GM12878 (cell line): ENCODE data around the gene CDC42BPB.

Experiments used
- ATF2 ChIP-seq: IDR thresholded peaks from 2 replicates; pipeline ENCODE4 v1.6.1; 2012; ENCODE audit warnings: low read length, inconsistent platforms
- CBX3 ChIP-seq: fragments of 200-600 bp; sonication (generic); IDR thresholded peaks from 2 replicates; pipeline ENCODE4 v1.6.1; 2016; ENCODE audit warnings: low read depth, borderline replicate concordance
- CTCF ChIP-seq, 3 experiments: IDR thresholded peaks in 2 of 3; conservative IDR thresholded peaks in 1 of 3; 2 replicates each; pipeline ENCODE4 v1.5.1; 2011; ENCODE audit warnings: low read depth in 3 of 3, low read length in 3 of 3, mild to moderate bottlenecking in 3 of 3, control low read depth in 2 of 3, moderate library complexity in 2 of 3, inconsistent platforms in 1 of 3, mixed read lengths in 1 of 3; ENCODE audit not compliant: control insufficient read depth in 2 of 3, insufficient read depth in 1 of 3; ENCODE audit errors: extremely low read depth in 1 of 3
- GABPA ChIP-seq: IDR thresholded peaks from 2 replicates; pipeline ENCODE4 v1.6.1; 2014; ENCODE audit warnings: antibody characterized with exemption, low read depth, mild to moderate bottlenecking, inconsistent platforms
- KDM1A ChIP-seq: fragments of 200-600 bp; sonication (generic); IDR thresholded peaks from 2 replicates; pipeline ENCODE4 v1.6.1; 2016; ENCODE audit warnings: borderline replicate concordance
- NR2F1 ChIP-seq: fragments of 450-650 bp; conservative IDR thresholded peaks from 2 replicates; pipeline ENCODE4 v1.6.1; 2017; ENCODE audit warnings: mild to moderate bottlenecking
- POLR2A ChIP-seq: IDR thresholded peaks from 2 replicates; pipeline ENCODE4 v1.6.1; 2011; ENCODE audit warnings: low read depth, mild to moderate bottlenecking, low read length
- POLR2AphosphoS5 ChIP-seq: IDR thresholded peaks from 2 replicates; pipeline ENCODE4 v1.6.1; 2011; ENCODE audit warnings: mild to moderate bottlenecking, low read length, inconsistent platforms
- RAD21 ChIP-seq: IDR thresholded peaks from 2 replicates; pipeline ENCODE4 v1.6.1; 2011; ENCODE audit warnings: mild to moderate bottlenecking, low read depth, low read length, moderate library complexity; ENCODE audit not compliant: insufficient read depth
- SPI1 ChIP-seq: IDR thresholded peaks from 2 replicates; pipeline ENCODE4 v1.6.1; 2011; ENCODE audit warnings: low read depth, mild to moderate bottlenecking, low read length, moderate library complexity, borderline replicate concordance; ENCODE audit not compliant: insufficient read depth
- ZNF384 ChIP-seq: IDR thresholded peaks from 2 replicates; pipeline ENCODE4 v1.6.1; 2012; ENCODE audit warnings: low read depth, mild to moderate bottlenecking, low read length, improper control_type of control experiment, borderline replicate concordance

- TF ChIP-seq POLR2A (no peak), KDM1A (no peak), SPI1 (no peak), CTCF (IDR thresholded peaks at IDR 0.05 in 2 of 3, conservative IDR thresholded peaks at IDR 0.05 in 1 of 3; ENCODE audit: control insufficient read depth in 2 of 3, extremely low read depth in 1 of 3, insufficient read depth in 1 of 3, low read depth in 3 of 3, low read length in 3 of 3) (no peak), RAD21 (no peak), ZNF384 (no peak), CBX3 (no peak), ATF2 (no peak), NR2F1 (no peak), POLR2AphosphoS5 (no peak), GABPA (no peak)
Observed at GRCh38 chr14:102943454-102943853, 113.9 kb downstream of the CDC42BPB start.
